Measurements from ENCODE around the gene AP2A2.
A peak's percentile ranks its signal among the peaks of the same experiment; 100 is the strongest.

The AP2A2 gene

GRCh38 chr11:991711-992307 is 66.1 kb downstream of the AP2A2 start:
- TF ChIP-seq CTCF (conservative IDR thresholded peaks at IDR 0.05; ENCODE audit: low read depth, low read length), result no peak
- H3K4me3 ChIP-seq (ENCODE audit: low read length), result no peak overlapping the region
- DNase-seq (ENCODE audit: low read depth), result no peak

DNA sequence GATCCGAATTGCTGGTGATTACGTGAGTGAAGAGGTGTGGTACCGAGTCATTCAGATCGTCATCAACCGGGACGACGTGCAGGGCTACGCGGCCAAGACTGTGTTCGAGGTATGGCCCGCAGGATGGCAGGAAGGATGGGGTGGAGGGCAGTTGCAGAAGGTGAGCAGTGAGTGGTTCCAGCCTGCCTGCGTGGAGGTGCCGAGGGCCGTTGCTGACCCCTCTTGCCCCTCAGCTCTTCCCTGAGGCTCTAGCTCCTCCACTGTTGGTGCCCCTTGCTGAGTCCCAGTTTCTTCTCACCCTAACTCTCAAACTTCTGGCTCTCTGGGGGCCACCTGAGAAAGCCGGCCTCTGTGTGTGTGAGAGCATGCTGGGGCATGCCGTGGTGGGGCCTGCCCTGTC is 66.9 kb downstream of the AP2A2 start:
- TF ChIP-seq CTCF (conservative IDR thresholded peaks at IDR 0.05; ENCODE audit: low read depth, low read length), result no peak
- DNase-seq (ENCODE audit: low read depth), result no peak
- no peak overlapping the region for H3K4me3 ChIP-seq (ENCODE audit: low read length)

DNA sequence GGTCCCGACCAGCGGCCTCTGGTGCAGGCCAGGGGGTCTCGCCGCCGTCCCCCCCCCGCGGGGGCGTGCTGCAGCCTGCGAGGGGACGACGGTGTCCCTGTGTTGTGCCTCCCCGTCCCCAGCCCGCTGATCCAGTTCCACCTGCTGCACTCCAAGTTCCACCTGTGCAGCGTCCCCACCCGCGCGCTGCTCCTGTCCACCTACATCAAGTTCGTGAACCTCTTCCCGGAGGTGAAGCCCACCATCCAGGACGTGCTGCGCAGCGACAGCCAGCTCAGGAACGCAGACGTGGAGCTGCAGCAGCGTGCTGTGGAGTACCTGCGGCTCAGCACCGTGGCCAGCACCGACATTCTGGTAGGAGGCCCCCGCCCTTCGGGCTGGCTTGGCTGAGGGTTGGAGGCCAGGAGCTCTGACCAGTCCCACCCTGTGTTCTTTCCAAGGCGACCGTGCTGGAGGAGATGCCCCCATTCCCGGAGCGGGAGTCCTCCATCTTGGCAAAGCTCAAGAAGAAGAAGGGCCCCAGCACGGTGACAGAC is 68.0 kb downstream of the AP2A2 start:
- no peak for TF ChIP-seq CTCF (conservative IDR thresholded peaks at IDR 0.05; ENCODE audit: low read depth, low read length)
- H3K4me3 ChIP-seq (ENCODE audit: low read length), result no peak overlapping the region
- DNase-seq (ENCODE audit: low read depth), result no peak

- DNase-seq (ENCODE audit: low read depth), result no peak
- TF ChIP-seq CTCF (conservative IDR thresholded peaks at IDR 0.05; ENCODE audit: low read depth, low read length), result no peak
- H3K4me3 ChIP-seq (ENCODE audit: low read length), result no peak overlapping the region
Measured at GRCh38 chr11:995044-995751, 69.5 kb downstream of the AP2A2 start.

DNA sequence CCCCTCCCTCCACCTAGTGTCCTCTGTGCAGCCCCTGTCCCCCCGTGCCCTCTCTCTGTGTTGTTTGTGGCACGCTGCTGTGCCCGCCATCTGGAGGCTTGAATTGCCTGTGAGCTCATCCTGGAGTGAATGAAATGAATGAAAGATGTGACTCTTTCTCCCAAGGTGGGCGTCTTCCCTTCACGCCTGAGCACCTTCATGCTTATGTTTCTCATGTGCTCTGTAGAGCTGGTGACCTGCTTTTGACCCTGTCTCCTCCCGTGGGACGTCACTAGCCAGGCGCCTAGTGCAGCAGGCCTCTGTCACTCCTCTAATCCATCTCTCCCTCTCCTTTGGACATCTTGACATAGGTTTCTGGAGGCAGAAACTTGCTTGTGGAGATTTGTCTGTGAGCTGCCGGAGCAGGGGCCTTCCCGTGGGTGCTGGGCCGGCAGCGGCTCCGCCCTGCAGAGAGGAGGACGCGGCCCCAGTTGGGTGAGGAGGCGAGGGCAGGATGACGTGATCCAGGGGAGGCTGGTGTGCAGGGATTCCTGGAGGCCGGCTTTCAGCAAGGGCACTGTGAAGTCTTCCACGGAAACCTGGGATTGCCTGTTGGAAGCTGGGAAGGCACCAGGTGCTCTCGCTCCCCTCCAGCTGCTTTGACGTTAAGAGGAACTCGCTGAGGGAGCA is 70.2 kb downstream of the AP2A2 start:
- peak; percentile 85 for DNase-seq (ENCODE audit: low read depth)
- no peak overlapping the region for H3K4me3 ChIP-seq (ENCODE audit: low read length)
- TF ChIP-seq CTCF (conservative IDR thresholded peaks at IDR 0.05; ENCODE audit: low read depth, low read length), result peak; percentile 23

DNA sequence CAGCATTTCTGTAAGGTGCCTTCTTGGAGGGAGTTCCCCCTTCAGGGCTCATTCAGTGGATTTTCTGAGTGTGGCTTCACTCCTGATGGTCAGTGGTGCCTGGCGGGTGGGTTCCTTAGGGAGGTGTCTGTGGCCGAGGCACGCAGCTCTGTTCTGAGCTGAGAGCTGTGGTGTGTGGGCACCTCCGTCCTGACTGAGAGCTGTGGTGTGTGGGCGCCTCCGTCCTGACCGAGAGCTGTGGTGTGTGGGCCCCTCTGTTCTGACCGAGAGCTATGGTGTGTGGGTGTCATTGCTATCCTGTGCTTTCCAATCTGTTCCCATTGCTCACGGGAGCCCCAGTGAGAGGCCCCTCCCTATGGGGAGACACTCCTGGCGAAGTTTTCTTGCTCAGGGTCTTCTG is 71.0 kb downstream of the AP2A2 start:
- no peak for DNase-seq (ENCODE audit: low read depth)
- TF ChIP-seq CTCF (conservative IDR thresholded peaks at IDR 0.05; ENCODE audit: low read depth, low read length), result no peak

More for the DNA sequence above, 71.0 kb downstream of the AP2A2 start:
- no peak overlapping the region for H3K4me3 ChIP-seq (ENCODE audit: low read length)

Measured in retinal pigment epithelial cell (primary cell).